ENCODE measurements around the gene EMILIN2. TPM values are rescaled to one million over a fixed set of nuclear protein-coding genes. Genes with fewer than 3 reads are reported as not detected.

Gene EMILIN2
- total and polyA plus RNA-seq, 9 of the 15 experiments (the other 6 are each of a cell fraction or from before 2014, with no cell fraction given), result 0.01 to 0.40 (median 0.19) TPM

GRCh38 chr18:2895391-2895790 is 48.6 kb downstream of the EMILIN2 start:
- Histone ChIP-seq H3K36me3 (ENCODE audit: control insufficient read depth, insufficient read depth, low read length) (no peaks in the 10 kb centered on the region), H3K4me2 (ENCODE audit: insufficient read depth, low read length) (no peak overlapping the region), H3K27ac (ENCODE audit: extremely low read depth, low read depth, low read length) (no peak overlapping the region), H2AFZ (ENCODE audit: low read depth, low read length) (no peak overlapping the region), H3K4me1 (replicated peaks in 1 of 2; ENCODE audit: control insufficient read depth in 2 of 2, insufficient read depth in 2 of 2, low read length in 2 of 2) (peaks cover 26 to 35% of the 10 kb centered on the region in 2 experiments; a peak in 4 of 5 replicates), H3K9me1 (ENCODE audit: control insufficient read depth, insufficient read depth, low read length) (no peaks in the 10 kb centered on the region), H3K79me2 (ENCODE audit: control insufficient read depth, insufficient read depth, low read length) (no peaks in the 10 kb centered on the region), H3K9me3 (replicated peaks; ENCODE audit: control insufficient read depth, insufficient read depth, low read depth, low read length) (no peaks in the 10 kb centered on the region), H3K27me3 (ENCODE audit: control insufficient read depth in 2 of 2, insufficient read depth in 2 of 2, low read length in 2 of 2) (peaks cover 9 to 24% of the 10 kb centered on the region in 2 experiments; a peak in 3 of 5 replicates), H3K4me3 (no peak overlapping the region), H4K20me1 (replicated peaks; ENCODE audit: control insufficient read depth, insufficient read depth, low read length) (peaks cover 8% of the 10 kb centered on the region; the same call in 1 of the 2 replicates), H3K9ac (ENCODE audit: insufficient read depth in 1 of 2, low read depth in 2 of 2, low read length in 2 of 2) (no peak overlapping the region)
- ATAC-seq, result no peak
- BruUV-seq (replicated peaks), result no TSS peak
- CTCF ChIA-PET (ENCODE audit: low intra/inter-chr PET ratio), result no interaction called here
- DNase-seq (ENCODE audit: extremely low read depth in 1 of 4, low spot score in 3 of 4), result no peak
- no peak for TF ChIP-seq HMGXB4 (CRISPR knock-in tag; IDR thresholded peaks at IDR 0.05)
- TF ChIP-seq ZNF699 (CRISPR knock-in tag; IDR thresholded peaks at IDR 0.05; ENCODE audit: insufficient replicate concordance), result no peak
- TF ChIP-seq STAG1 (CRISPR knock-in tag; IDR thresholded peaks at IDR 0.05; ENCODE audit: borderline replicate concordance), result 0 out of 2 replicates have a peak, but pooled peaks have one; percentile 19
- TF ChIP-seq ZNF583 (CRISPR knock-in tag; IDR thresholded peaks at IDR 0.05), result 0 out of 2 replicates have a peak, but pooled peaks have one; percentile 20
- no peak for TF ChIP-seq ZNF780A (CRISPR knock-in tag; IDR thresholded peaks at IDR 0.05)
- intact Hi-C loops (cut with micrococcal nuclease) (no loop called here), in situ Hi-C loops (cut with MboI) (no loop called here)
- WGBS (ENCODE audit: insufficient coverage, low coverage, missing lambda C conversion rate), result 64% methylated on average over 7 of the region's 7 CpGs
- POLR2A ChIA-PET, result interaction anchor here (0.7 to 1.6 kb wide), 4 partner anchors 12 to 353 kb away, joined by 3 to 4 read pairs (median 4); partner anchors contain the start of gene MYL12A
- no peak for FAIRE-seq
